AG04450 (cell line): Measurements from ENCODE around the gene ADGRG3. TPM values are rescaled to one million over a fixed set of nuclear protein-coding genes. Genes with fewer than 3 reads are reported as not detected.
"Not testable (repeated sequence)": the region's sequence is repeated elsewhere in the genome, so short reads cannot be mapped to it uniquely, and the experiment has no call there.

Experiments used
- CTCF ChIA-PET: fragments of 300-600, 350-600 bp; formaldehyde crosslinking; extraction: SDS; loops from one replicate; lab custom pipeline; 2022; ENCODE audit warnings: antibody characterized with exemption, inconsistent platforms; lab: Charles Lee
- POLR2A ChIA-PET: fragments of 350-600 bp; formaldehyde crosslinking; extraction: SDS; loops from one replicate; lab custom pipeline; 2021; ENCODE audit warnings: antibody characterized with exemption, inconsistent platforms; lab: Yijun Ruan, JAX
- DNase-seq: peaks from one replicate; pipeline ENCODE4 v3.0.0-alpha.2; 2011; ENCODE audit warnings: low read depth, low spot score
- H3K27ac ChIP-seq: one replicate; pipeline ENCODE4 v1.5.1; 2012; ENCODE audit warnings: low read depth, low read length, control low read depth
- H3K27me3 ChIP-seq: one replicate; pipeline ENCODE4 v1.6.0; 2012; ENCODE audit warnings: low read length; ENCODE audit not compliant: control insufficient read depth, insufficient read depth
- H3K4me3 ChIP-seq: 2 replicates; pipeline ENCODE4 v1.5.1; 2011; ENCODE audit warnings: mild to moderate bottlenecking, low read depth, low read length, control low read depth
- H3K9me3 ChIP-seq: 2 replicates; pipeline ENCODE4 v1.5.1; 2012; ENCODE audit warnings: low read length; ENCODE audit not compliant: control insufficient read depth, insufficient read depth
- CTCF ChIP-seq: IDR thresholded peaks from 2 replicates; pipeline ENCODE4 v1.5.1; 2011; ENCODE audit warnings: low read depth, low read length, control low read depth, inconsistent platforms
- polyA plus RNA-seq: library from polyadenylated mRNA; depleted of rRNA; stranded (reverse); fragments of >200 nt; gene quantifications from 2 replicates; pipeline ENCODE4 v1.2.3, GENCODE V29; 2011

Gene ADGRG3
- polyA plus RNA-seq, 1 experiment, result not detected

GRCh38 chr16:57669476-57670162 is 1.5 kb downstream of the ADGRG3 start:
- DNase-seq, result no peak
- Histone ChIP-seq H3K4me3 (no peak overlapping the region), H3K9me3 (no peaks in the 10 kb centered on the region), H3K27ac (no peak overlapping the region), H3K27me3 (peaks cover 41% of the 10 kb centered on the region)
- ChIA-PET POLR2A (no interaction called here), CTCF (no interaction called here)
- TF ChIP-seq CTCF, result no peak

- CTCF ChIA-PET, result no interaction called here
- Histone ChIP-seq H3K27me3 (peaks cover 42% of the 10 kb centered on the region), H3K4me3 (no peak overlapping the region), H3K27ac (no peak overlapping the region), H3K9me3 (no peaks in the 10 kb centered on the region)
- no peak for TF ChIP-seq CTCF
- POLR2A ChIA-PET, result no interaction called here
- no peak for DNase-seq
Measured at GRCh38 chr16:57670196-57670595, 2.1 kb downstream of the ADGRG3 start.

- DNase-seq, POLR2A ChIA-PET, H3K9me3 ChIP-seq, H3K4me3 ChIP-seq, H3K27ac ChIP-seq: not testable (repeated sequence)
- peaks cover 46% of the 10 kb centered on the region for H3K27me3 ChIP-seq
- CTCF ChIA-PET, result interaction anchor here (0.9 kb wide), 1 partner anchor 22 kb away, joined by 5 read pairs; no protein-coding TSS in a partner anchor
Measured at GRCh38 chr16:57671451-57671850, 3.3 kb downstream of the ADGRG3 start.

GRCh38 chr16:57672416-57672815 is 4.3 kb downstream of the ADGRG3 start:
- Histone ChIP-seq H3K27me3 (peaks cover 49% of the 10 kb centered on the region), H3K27ac (no peak overlapping the region), H3K9me3 (no peaks in the 10 kb centered on the region), H3K4me3 (no peak overlapping the region)
- no peak for TF ChIP-seq CTCF
- POLR2A ChIA-PET, result no interaction called here
- no peak for DNase-seq
- CTCF ChIA-PET, result interaction anchor here (0.5 to 1.1 kb wide), 4 partner anchors 23 to 210 kb away, joined by 3 to 5 read pairs (median 3); partner anchors contain the start of gene POLR2C

- Histone ChIP-seq H3K4me3 (no peak overlapping the region), H3K27ac (no peak overlapping the region), H3K9me3 (no peaks in the 10 kb centered on the region), H3K27me3 (peaks cover 52% of the 10 kb centered on the region)
- DNase-seq, result no peak
- ChIA-PET CTCF (interaction anchor here (1.1 kb wide), 1 partner anchor 25 kb away, joined by 3 read pairs; no protein-coding TSS in a partner anchor), POLR2A (no interaction called here)
- no peak for TF ChIP-seq CTCF
Measured at GRCh38 chr16:57672824-57673223, 4.7 kb downstream of the ADGRG3 start.
